HG02943 (cell line): ENCODE data around the gene ACAP2.
A peak's percentile ranks its signal among the peaks of the same experiment; 100 is the strongest.
"Not testable (repeated sequence)": the region's sequence is repeated elsewhere in the genome, so short reads cannot be mapped to it uniquely, and the experiment has no call there.

ENCODE experiments used
- ATAC-seq: cut with Tn5 transposase; IDR thresholded peaks from one replicate; pipeline ENCODE4 v1.9.1; 2021; ENCODE audit warnings: mild to moderate bottlenecking, low read depth, moderate library complexity; ENCODE audit not compliant: unreplicated experiment

The ACAP2 gene

GRCh38 chr3:195442573-195443390 lies at the start of gene ACAP2:
Gene ACAP2 (minus strand): TSS chr3:195443020. CDS start chr3:195442847, 173 bp downstream.
- ATAC-seq: peak; percentile 85

- ATAC-seq: no peak
Measured at GRCh38 chr3:195475614-195476013, 32.8 kb upstream of the ACAP2 start.

- not testable (repeated sequence) for ATAC-seq
Measured at GRCh38 chr3:195475116-195475515, 32.3 kb upstream of the ACAP2 start.

- no peak for ATAC-seq
Measured at GRCh38 chr3:195468841-195469240, 26.0 kb upstream of the ACAP2 start.

GRCh38 chr3:195468391-195468776 lies 25.6 kb upstream of the ACAP2 start:
- no peak for ATAC-seq

- ATAC-seq: no peak
Measured at GRCh38 chr3:195467641-195468390, 25.0 kb upstream of the ACAP2 start.

- ATAC-seq: no peak
Measured at GRCh38 chr3:195466251-195466650, 23.4 kb upstream of the ACAP2 start.

GRCh38 chr3:195462922-195463321 lies 20.1 kb upstream of the ACAP2 start:
- not testable (repeated sequence) for ATAC-seq

GRCh38 chr3:195462308-195462610 lies 19.4 kb upstream of the ACAP2 start:
- no peak for ATAC-seq

GRCh38 chr3:195461594-195462307 lies 18.9 kb upstream of the ACAP2 start:
- ATAC-seq: no peak

GRCh38 chr3:195460091-195460713 lies 17.4 kb upstream of the ACAP2 start:
- no peak for ATAC-seq

GRCh38 chr3:195458316-195458717 lies 15.5 kb upstream of the ACAP2 start:
- ATAC-seq: no peak

- ATAC-seq: no peak
Measured at GRCh38 chr3:195455789-195456188, 13.0 kb upstream of the ACAP2 start.

GRCh38 chr3:195453236-195453635 lies 10.4 kb upstream of the ACAP2 start:
- no peak for ATAC-seq

GRCh38 chr3:195451373-195452015 lies 8.7 kb upstream of the ACAP2 start:
- no peak for ATAC-seq

- no peak for ATAC-seq
Measured at GRCh38 chr3:195450731-195451229, 8.0 kb upstream of the ACAP2 start.

GRCh38 chr3:195448205-195448875 lies 5.5 kb upstream of the ACAP2 start:
- ATAC-seq: no peak

- ATAC-seq: no peak
Measured at GRCh38 chr3:195447201-195447600, 4.4 kb upstream of the ACAP2 start.

GRCh38 chr3:195446359-195446758 lies 3.5 kb upstream of the ACAP2 start:
- no peak for ATAC-seq

- no peak for ATAC-seq
Measured at GRCh38 chr3:195445885-195446284, 3.1 kb upstream of the ACAP2 start.
